HG03439 (cell line): ENCODE data around the gene CELSR1.

Source experiments
- ATAC-seq: cut with Tn5 transposase; IDR thresholded peaks from one replicate; pipeline ENCODE4 v1.9.1; 2021; ENCODE audit warnings: mild to moderate bottlenecking, moderate library complexity; ENCODE audit not compliant: unreplicated experiment

CELSR1 gene

GRCh38 chr22:46312056-46312455 is 225.4 kb downstream of the CELSR1 start:
- ATAC-seq = no peak
